HG03575 (cell line): Measurements from ENCODE around the gene DSTN.

ENCODE experiments used
- ATAC-seq: cut with Tn5 transposase; IDR thresholded peaks from one replicate; pipeline ENCODE4 v1.9.1; 2021; ENCODE audit not compliant: unreplicated experiment, insufficient number of reproducible peaks, low FRiP score; ENCODE audit errors: extremely low read depth

Gene DSTN

DNA sequence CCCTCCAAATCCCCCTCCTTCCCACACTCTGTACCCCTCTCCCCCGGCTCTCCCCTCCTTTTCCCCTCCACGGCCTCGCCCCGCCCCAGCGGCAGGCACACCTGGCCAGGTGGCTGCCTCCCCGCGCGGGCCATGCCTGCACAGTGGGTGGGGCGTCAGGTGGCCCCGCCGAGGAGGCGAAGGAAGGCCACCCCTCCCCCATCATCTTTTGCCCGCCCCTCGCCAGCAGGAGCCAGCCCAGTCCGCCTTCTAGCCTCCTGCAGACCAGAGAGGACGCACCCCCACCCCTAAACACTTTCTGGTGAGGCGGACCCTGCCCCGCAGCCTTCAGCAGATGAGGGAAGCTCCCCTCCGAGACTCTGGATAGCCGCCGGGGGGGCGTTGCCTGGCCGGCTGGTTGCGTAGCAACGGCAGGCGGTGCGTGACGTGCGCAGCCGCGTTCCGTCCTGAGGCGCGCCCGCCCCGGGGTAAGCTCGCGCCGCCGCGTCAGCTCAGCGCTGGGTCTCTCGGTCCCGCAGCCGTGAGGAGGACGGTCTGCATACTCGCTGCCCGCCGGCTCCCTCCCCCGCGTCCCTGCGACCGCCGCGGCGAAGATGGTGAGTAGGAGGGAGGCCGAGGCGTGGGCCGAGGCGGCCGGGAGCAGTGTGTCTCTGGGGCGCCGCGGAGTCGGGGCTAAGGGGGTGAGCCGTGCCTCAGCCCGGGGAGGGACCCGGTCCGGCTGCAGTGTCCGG is at the start of gene DSTN:
Gene DSTN (plus strand): TSS at position 460 of the 731 bp plus-strand sequence. CDS start 134 bp downstream, at position 594.
- peak; percentile 56 for ATAC-seq

DNA sequence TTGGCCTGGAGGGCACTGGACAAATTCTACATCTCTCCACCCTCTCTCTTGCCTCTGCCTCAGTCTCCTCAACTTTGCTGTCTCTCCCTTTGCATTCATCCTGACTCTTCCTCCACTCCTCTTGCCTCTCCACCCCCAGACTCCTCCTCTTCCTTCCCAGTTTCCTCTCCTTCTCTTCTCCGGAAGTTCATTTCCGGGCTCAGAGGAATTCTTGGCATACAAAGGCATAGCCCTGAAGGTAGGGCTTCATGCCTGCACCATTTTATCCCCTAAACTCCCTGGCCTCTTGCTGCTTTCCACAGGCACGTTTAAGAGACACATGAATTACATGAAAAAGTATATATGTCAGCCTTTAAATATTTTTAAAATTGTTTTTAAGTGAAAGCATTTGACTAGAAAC is 49.3 kb upstream of the DSTN start:
- no peak for ATAC-seq

GRCh38 chr20:17522528-17522927 is 47.3 kb upstream of the DSTN start:
- ATAC-seq: no peak

- ATAC-seq: no peak
Measured at GRCh38 chr20:17523326-17523725, 46.5 kb upstream of the DSTN start.

DNA sequence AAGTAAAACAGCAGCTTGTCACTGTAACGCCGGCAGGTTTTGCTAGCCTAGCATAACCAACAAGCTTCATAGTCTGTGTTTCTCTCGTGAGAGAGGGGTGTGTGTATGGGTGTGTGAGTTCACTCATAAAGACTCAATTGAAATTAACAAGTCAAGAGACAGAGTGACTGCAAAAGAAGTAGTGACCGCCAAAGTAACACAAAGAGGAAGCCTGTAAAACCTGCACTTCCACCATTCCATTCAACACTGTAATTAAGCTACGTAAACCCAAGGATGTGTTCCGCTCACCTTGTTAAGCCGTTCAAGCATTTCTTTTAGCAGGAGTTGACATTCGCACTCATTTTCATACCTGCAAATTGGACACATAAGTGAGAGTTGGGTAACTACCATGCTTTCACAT is 45.3 kb upstream of the DSTN start:
- no peak for ATAC-seq

- ATAC-seq: no peak
Measured at GRCh38 chr20:17525132-17525531, 44.7 kb upstream of the DSTN start.

GRCh38 chr20:17525650-17526049 is 44.2 kb upstream of the DSTN start:
- ATAC-seq: no peak

DNA sequence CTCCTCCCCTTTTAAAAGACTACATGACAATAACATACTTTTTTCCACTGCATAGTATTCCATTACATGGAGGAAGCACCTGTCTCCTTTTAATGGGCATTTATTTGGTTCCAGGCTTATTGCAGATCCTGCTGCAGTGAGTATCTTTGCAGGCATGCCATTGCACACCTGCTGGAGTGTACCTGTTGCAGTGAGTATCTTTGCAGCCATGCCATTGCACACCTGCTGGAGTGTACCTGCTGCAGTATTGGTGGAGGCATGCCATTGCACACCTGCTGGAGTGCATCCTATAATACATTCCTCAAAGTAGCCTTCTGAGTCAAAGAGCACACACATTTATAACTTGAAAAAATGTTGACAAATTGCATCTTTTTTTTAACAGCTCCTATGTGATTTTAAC is 40.3 kb upstream of the DSTN start:
- no peak for ATAC-seq

DNA sequence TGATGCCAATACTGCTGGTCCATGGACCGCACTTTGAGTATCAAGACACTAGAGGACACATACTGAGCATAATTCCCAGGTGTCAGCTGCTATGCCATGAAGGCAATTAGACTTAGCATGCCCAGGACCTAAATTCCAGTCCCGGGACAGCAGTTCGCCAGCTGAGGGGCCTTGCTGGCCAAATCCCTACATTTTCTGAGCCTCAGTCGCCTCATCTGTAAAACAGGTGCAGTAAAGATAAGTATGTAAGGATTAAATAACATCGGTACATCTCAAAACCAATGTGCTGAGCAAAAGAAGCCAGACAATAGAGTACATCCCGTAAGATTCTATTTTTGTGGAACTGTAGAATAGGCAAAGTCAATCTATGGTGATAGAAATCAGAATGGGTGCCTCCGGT is 39.7 kb upstream of the DSTN start:
- ATAC-seq: no peak

GRCh38 chr20:17530716-17531664 is 38.9 kb upstream of the DSTN start, which contains the start of gene BFSP1:
TSS of gene BFSP1 (minus strand) at chr20:17531379. CDS start at chr20:17531329, 50 bp downstream.
- no peak for ATAC-seq

GRCh38 chr20:17531665-17532025 is 38.2 kb upstream of the DSTN start:
- no peak for ATAC-seq

- ATAC-seq: no peak
Measured at GRCh38 chr20:17533396-17533795, 36.5 kb upstream of the DSTN start.

DNA sequence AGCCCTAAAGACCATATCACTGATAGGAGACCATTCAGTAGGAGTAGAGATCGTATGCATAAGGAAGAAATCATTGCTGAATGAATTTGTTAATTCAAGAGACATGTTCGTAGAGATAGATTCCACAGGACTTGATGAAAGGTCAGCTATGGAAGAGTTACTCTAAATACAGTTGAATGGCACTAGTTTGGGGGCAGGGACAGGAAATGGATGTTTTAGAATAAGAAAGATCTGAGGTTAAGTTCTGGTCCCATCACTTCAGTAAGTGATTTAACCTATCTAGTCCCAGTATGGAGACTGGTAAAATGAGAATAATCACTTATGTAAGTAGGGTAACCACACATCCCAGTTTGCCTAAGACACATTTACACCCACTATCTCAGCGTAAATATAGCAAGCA is 35.8 kb upstream of the DSTN start:
- no peak for ATAC-seq

GRCh38 chr20:17536944-17537444 is 32.9 kb upstream of the DSTN start:
- peak; percentile 70 for ATAC-seq

DNA sequence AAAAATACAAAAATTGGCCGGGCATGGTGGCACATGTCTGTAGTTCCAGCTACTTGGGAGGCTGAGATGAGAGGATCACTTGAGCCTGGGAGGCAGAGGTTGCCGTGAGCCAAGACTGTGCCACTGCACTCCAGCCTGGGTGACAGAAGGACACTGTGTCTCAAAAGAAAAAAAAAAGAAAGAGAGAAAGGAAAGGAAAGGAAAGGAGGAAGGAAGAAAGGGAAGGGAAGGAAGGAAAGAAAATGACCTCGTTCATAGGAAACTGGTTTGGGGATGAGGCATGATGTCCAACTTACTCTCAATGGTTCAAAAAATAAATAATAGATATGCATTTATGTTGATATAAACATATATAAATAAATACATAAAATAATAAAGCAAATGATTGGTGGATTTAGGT is 31.9 kb upstream of the DSTN start:
- no peak for ATAC-seq

- ATAC-seq: no peak
Measured at GRCh38 chr20:17538517-17539170, 31.2 kb upstream of the DSTN start.

DNA sequence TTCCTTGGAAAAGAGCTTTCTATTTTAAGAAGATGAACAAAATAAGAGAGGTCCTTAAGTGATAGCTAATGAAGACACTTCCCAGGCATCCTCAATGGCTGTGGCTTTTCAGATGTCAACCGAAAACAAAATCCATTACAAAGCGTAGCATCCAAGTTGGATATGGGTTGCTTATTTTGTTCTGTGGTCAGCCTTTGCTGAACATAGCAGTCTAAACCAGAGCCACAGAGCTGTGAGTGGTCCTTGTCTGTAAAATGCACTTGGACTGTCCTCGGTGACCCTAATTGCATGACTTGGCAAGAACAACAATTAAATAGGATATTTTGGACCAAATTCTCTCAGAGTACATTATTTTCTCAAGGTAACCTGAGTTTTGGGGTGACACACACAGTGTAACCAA is 28.3 kb upstream of the DSTN start:
- no peak for ATAC-seq

- ATAC-seq: no peak
Measured at GRCh38 chr20:17541996-17542395, 27.9 kb upstream of the DSTN start.

- no peak for ATAC-seq
Measured at GRCh38 chr20:17542481-17542880, 27.4 kb upstream of the DSTN start.
